H1 (cell line): ENCODE data around the gene PPARA. TPM values are rescaled to one million over a fixed set of nuclear protein-coding genes. Genes with fewer than 3 reads are reported as not detected.

ENCODE experiments used
- CTCF ChIA-PET: fragments of 300-600 bp; sonication (Branson Sonifier 250); formaldehyde crosslinking; loops from one replicate; lab custom pipeline; 2021; ENCODE audit not compliant: partially characterized antibody; lab: Charles Lee
- POLR2A ChIA-PET: fragments of 300-600 bp; sonication (Branson Sonifier 250); formaldehyde crosslinking; loops from one replicate; lab custom pipeline; 2021; ENCODE audit warnings: inconsistent platforms; ENCODE audit not compliant: partially characterized antibody; lab: Charles Lee
- DNase-seq, 2 experiments: peaks; one replicate each; pipeline versions ENCODE4 v3.0.0 to v3.0.0-alpha.2; 2010 to 2022; ENCODE audit warnings: low spot score in 2 of 2, low read depth in 1 of 2, mixed read lengths in 1 of 2
- FAIRE-seq: peaks from 2 replicates; lab custom pipeline; 2011; peaks lifted over from hg19 to GRCh38; lab: Jason Lieb, UNC
- H2AFZ ChIP-seq: 2 replicates; pipeline ENCODE4 v1.8.1; 2012; ENCODE audit warnings: low read length, inconsistent platforms
- H2AK5ac ChIP-seq: 2 replicates; pipeline ENCODE4 v1.6.1; 2013; ENCODE audit warnings: low read depth, low read length
- H2BK120ac ChIP-seq: replicated peaks from 2 replicates; pipeline ENCODE3; 2013; ENCODE audit warnings: low read depth, low read length, inconsistent platforms
- H2BK12ac ChIP-seq: 2 replicates; pipeline ENCODE4 v1.6.1; 2013; ENCODE audit warnings: low read depth, low read length
- H2BK15ac ChIP-seq: 2 replicates; pipeline ENCODE4 v1.6.1; 2013; ENCODE audit warnings: low read length
- H2BK20ac ChIP-seq: 2 replicates; pipeline ENCODE4 v1.6.1; 2013; ENCODE audit warnings: low read length
- H2BK5ac ChIP-seq: 2 replicates; pipeline ENCODE4 v1.6.1; 2013; ENCODE audit warnings: low read depth, low read length
- H3K14ac ChIP-seq: 2 replicates; pipeline ENCODE4 v1.6.1; 2013; ENCODE audit warnings: inconsistent platforms; ENCODE audit not compliant: insufficient read length
- H3K18ac ChIP-seq: 2 replicates; pipeline ENCODE4 v1.6.1; 2013; ENCODE audit warnings: low read length; ENCODE audit errors: extremely low read depth
- H3K23ac ChIP-seq: 2 replicates; pipeline ENCODE4 v1.6.1; 2013; ENCODE audit warnings: inconsistent platforms; ENCODE audit not compliant: insufficient read length
- H3K23me2 ChIP-seq: 2 replicates; pipeline ENCODE4 v1.6.1; 2013; ENCODE audit warnings: low read depth, low read length
- H3K27ac ChIP-seq: 2 replicates; pipeline ENCODE4 v1.6.1; 2011; ENCODE audit warnings: low read depth, low read length, inconsistent platforms
- H3K27me3 ChIP-seq, 4 experiments: replicated peaks in 1 of 4; 1 replicate in 1 of 4; 2 replicates in 3 of 4; pipeline versions ENCODE4 v1.6.1 to v1.8.1; 2011 to 2013; ENCODE audit warnings: low read length in 3 of 4, mild to moderate bottlenecking in 3 of 4, inconsistent platforms in 2 of 4, mixed read lengths in 2 of 4, moderate library complexity in 1 of 4; ENCODE audit not compliant: control insufficient read depth in 3 of 4, insufficient read depth in 3 of 4; ENCODE audit errors: extremely low read depth in 1 of 4
- H3K36me3 ChIP-seq, 4 experiments: 2 replicates each; pipeline versions ENCODE4 v1.6.1 to v1.8.1; 2011 to 2013; ENCODE audit warnings: mild to moderate bottlenecking in 4 of 4, low read length in 3 of 4, moderate library complexity in 2 of 4, control low read depth in 1 of 4, inconsistent platforms in 1 of 4; ENCODE audit not compliant: insufficient read depth in 4 of 4, control insufficient read depth in 2 of 4
- H3K4ac ChIP-seq: replicated peaks from 2 replicates; pipeline ENCODE3; 2013; ENCODE audit warnings: low read length, low read depth, mixed read lengths, inconsistent platforms; ENCODE audit not compliant: insufficient read length
- H3K4me1 ChIP-seq, 4 experiments: replicated peaks in 1 of 4; 1 replicate in 1 of 4; 2 replicates in 3 of 4; pipeline versions ENCODE4 v1.6.1 to v1.8.1; 2011 to 2013; ENCODE audit warnings: low read length in 3 of 4, inconsistent platforms in 2 of 4, mixed read lengths in 1 of 4; ENCODE audit not compliant: insufficient read depth in 4 of 4, control insufficient read depth in 3 of 4
- H3K4me2 ChIP-seq, 2 experiments: 2 replicates each; pipeline versions ENCODE4 v1.6.1 to v1.8.1; 2011 to 2013; ENCODE audit warnings: low read depth in 2 of 2, low read length in 2 of 2, control low read depth in 1 of 2, inconsistent platforms in 1 of 2, mild to moderate bottlenecking in 1 of 2; ENCODE audit not compliant: insufficient read depth in 1 of 2
- H3K4me3 ChIP-seq, 4 experiments: fragments of 200-600, 300-600 bp in 1 of 4; sonication (generic), shearing (Covaris generic), sonication (Bioruptor Twin) in 1 of 4; 2 replicates each; pipeline versions ENCODE4 v1.5.1 to v1.8.1; 2011 to 2016; ENCODE audit warnings: low read length in 4 of 4, low read depth in 3 of 4, control low read depth in 2 of 4, inconsistent platforms in 2 of 4, mild to moderate bottlenecking in 2 of 4, mixed read lengths in 1 of 4, moderate library complexity in 1 of 4; ENCODE audit not compliant: insufficient read depth in 2 of 4; ENCODE audit errors: extremely low read depth in 1 of 4
- H3K56ac ChIP-seq: replicated peaks from 2 replicates; pipeline ENCODE3; 2013; ENCODE audit warnings: low read depth, mild to moderate bottlenecking, mixed read lengths, low read length, inconsistent platforms; ENCODE audit not compliant: insufficient read length
- H3K79me1 ChIP-seq: 2 replicates; pipeline ENCODE4 v1.6.1; 2013; ENCODE audit warnings: low read depth, low read length, control low read depth
- H3K79me2 ChIP-seq, 2 experiments: 2 replicates each; pipeline versions ENCODE4 v1.6.1 to v1.8.1; 2012 to 2013; ENCODE audit warnings: low read length in 2 of 2, mild to moderate bottlenecking in 2 of 2, inconsistent platforms in 1 of 2; ENCODE audit not compliant: insufficient read depth in 2 of 2, control insufficient read depth in 1 of 2
- H3K9ac ChIP-seq, 4 experiments: replicated peaks in 1 of 4; 1 replicate in 1 of 4; 2 replicates in 3 of 4; pipeline versions ENCODE4 v1.6.1 to v1.8.1; 2011 to 2013; ENCODE audit warnings: low read depth in 3 of 4, low read length in 3 of 4, control low read depth in 2 of 4, mild to moderate bottlenecking in 2 of 4, moderate library complexity in 2 of 4, inconsistent platforms in 1 of 4; ENCODE audit errors: extremely low read depth in 1 of 4
- H3K9me3 ChIP-seq, 2 experiments: 2 replicates each; pipeline versions ENCODE4 v1.6.1 to v1.8.1; 2012 to 2013; ENCODE audit warnings: mild to moderate bottlenecking in 2 of 2, moderate library complexity in 2 of 2, control low read depth in 1 of 2, inconsistent platforms in 1 of 2, low read depth in 1 of 2, low read length in 1 of 2, mixed read lengths in 1 of 2; ENCODE audit not compliant: insufficient read depth in 2 of 2
- H4K20me1 ChIP-seq, 2 experiments: replicated peaks in 1 of 2; 2 replicates each; pipeline versions ENCODE3 to v1.8.1; 2011 to 2013; ENCODE audit warnings: inconsistent platforms in 2 of 2, low read length in 2 of 2, mild to moderate bottlenecking in 1 of 2; ENCODE audit not compliant: insufficient read depth in 2 of 2, control insufficient read depth in 1 of 2
- H4K5ac ChIP-seq: 2 replicates; pipeline ENCODE4 v1.6.1; 2013; ENCODE audit warnings: low read length, low read depth, mixed read lengths, inconsistent platforms; ENCODE audit not compliant: insufficient read length
- H4K8ac ChIP-seq: 2 replicates; pipeline ENCODE4 v1.8.0; 2013; ENCODE audit warnings: mild to moderate bottlenecking, moderate library complexity, low read length, inconsistent platforms; ENCODE audit not compliant: insufficient read depth; ENCODE audit errors: extremely low read depth
- H4K91ac ChIP-seq: replicated peaks from 2 replicates; pipeline ENCODE3; 2013; ENCODE audit warnings: low read length, mixed read lengths, inconsistent platforms; ENCODE audit not compliant: insufficient read length
- ATF2 ChIP-seq: IDR thresholded peaks from 2 replicates; pipeline ENCODE4 v1.6.1; 2012; ENCODE audit warnings: low read length, inconsistent platforms
- BRCA1 ChIP-seq: IDR thresholded peaks from 2 replicates; pipeline ENCODE4 v1.6.1; 2012; ENCODE audit warnings: low read depth, low read length, improper control_type of control experiment
- CTBP2 ChIP-seq: IDR thresholded peaks from 2 replicates; pipeline ENCODE4 v1.7.0; 2011; ENCODE audit warnings: borderline replicate concordance, mild to moderate bottlenecking, moderate library complexity, mixed read lengths, low read length; ENCODE audit not compliant: insufficient read depth, insufficient read length
- FOSL1 ChIP-seq: IDR thresholded peaks from 2 replicates; pipeline ENCODE4 v1.6.1; 2011; ENCODE audit warnings: mild to moderate bottlenecking, low read depth, low read length, moderate library complexity; ENCODE audit not compliant: insufficient read depth
- JUN ChIP-seq: IDR thresholded peaks from 2 replicates; pipeline ENCODE4 v1.6.1; 2011; ENCODE audit warnings: low read depth, mild to moderate bottlenecking, improper control_type of control experiment, low read length
- KDM4A ChIP-seq: IDR thresholded peaks from one replicate; pipeline ENCODE4 v1.7.1; 2012; ENCODE audit warnings: low read depth, mild to moderate bottlenecking, moderate library complexity, low read length, inconsistent platforms; ENCODE audit not compliant: severe bottlenecking
- MAX ChIP-seq: IDR thresholded peaks from 2 replicates; pipeline ENCODE4 v1.6.1; 2012; ENCODE audit warnings: inconsistent platforms
- RFX5 ChIP-seq: IDR thresholded peaks from 2 replicates; pipeline ENCODE4 v1.6.1; 2011; ENCODE audit warnings: low read depth, low read length, improper control_type of control experiment, borderline replicate concordance
- SIN3A ChIP-seq, 2 experiments: IDR thresholded peaks in 1 of 2; conservative IDR thresholded peaks in 1 of 2; 2 replicates each; pipeline ENCODE4 v1.6.1; 2011 to 2012; ENCODE audit warnings: low read length in 2 of 2, improper control_type of control experiment in 1 of 2, low read depth in 1 of 2, mild to moderate bottlenecking in 1 of 2
- SIRT6 ChIP-seq: IDR thresholded peaks from one replicate; pipeline ENCODE4 v1.7.1; 2012; ENCODE audit warnings: low read length, inconsistent platforms
- WGBS, 2 experiments: shearing (Covaris generic) in 1 of 2; methylation state at CpG; one replicate each; pipeline versions ENCODE4 v1.1.6 to v1.1.7; 2013 to 2015; ENCODE audit warnings: low lambda C conversion rate in 2 of 2, mixed read lengths in 2 of 2, inconsistent platforms in 1 of 2, low coverage in 1 of 2, missing lambda C conversion rate in 1 of 2; ENCODE audit not compliant: insufficient replicate concordance in 2 of 2, insufficient coverage in 1 of 2, insufficient read length in 1 of 2; ENCODE audit errors: extremely low coverage in 1 of 2, missing lambda C conversion rate in 1 of 2; 5-methylcytosine and 5-hydroxymethylcytosine counted together
- polyA plus RNA-seq, 7 experiments: library from polyadenylated mRNA; depleted of rRNA in 3 of 7; stranded (reverse) in 5 of 7; unstranded in 2 of 7; fragments of >200 nt in 5 of 7; fragments of 200-250 nt in 2 of 7; gene quantifications; 1 replicate in 5 of 7; 2 replicates in 1 of 7; 4 replicates in 1 of 7; pipeline versions ENCODE4 v1.2.1 to v1.2.3, GENCODE V29; 2011 to 2013; ENCODE audit warnings: missing spikeins in 2 of 7, mixed read lengths in 2 of 7
- total RNA-seq: library from RNA; stranded (reverse); fragmentation: NEBNext Ultra II Directional; extraction: Animal tissue kit (Norgen Biotek cat#: 25700); gene quantifications from 2 replicates; pipeline ENCODE4 v1.2.1, GENCODE V29; 2021

The PPARA gene
- total and polyA plus RNA-seq, 2 of the 8 experiments (the other 6 are each of a cell fraction or from before 2014, with no cell fraction given), result 3.1 to 8.2 TPM

- H2BK120ac ChIP-seq, result no peak overlapping the region
- WGBS, 2 experiments, result 92% methylated on average over 17 of the region's 17 CpGs; no CpG with 5 or more reads in 1 of the 2 experiments
- H2BK15ac ChIP-seq, result no peak overlapping the region
- no peaks in the 10 kb centered on the region for H3K9me3 ChIP-seq
- H3K27me3 ChIP-seq, result peaks cover 0 to 2% (median 0%) of the 10 kb centered on the region in 4 experiments; a peak in 1 of 7 replicates
- H3K79me2 ChIP-seq, result no peaks in the 10 kb centered on the region
- H3K14ac ChIP-seq, result no peak overlapping the region
- H3K9ac ChIP-seq, result no peak overlapping the region
- H3K56ac ChIP-seq, result no peak overlapping the region
- DNase-seq, result no peak
- H2AK5ac ChIP-seq, result no peak overlapping the region
- H3K27ac ChIP-seq, result no peak overlapping the region
- ChIA-PET CTCF (no interaction called here), POLR2A (interaction anchor here (1.2 to 1.3 kb wide), 2 partner anchors 11 to 14 kb away, joined by 3 read pairs; no protein-coding TSS in a partner anchor)
- FAIRE-seq, result no peak
- no peak overlapping the region for H3K18ac ChIP-seq
- no peaks in the 10 kb centered on the region for H3K23me2 ChIP-seq
- no peak overlapping the region for H3K4me3 ChIP-seq
- H4K91ac ChIP-seq, result no peak overlapping the region
- no peaks in the 10 kb centered on the region for H3K4me1 ChIP-seq
- H3K4me2 ChIP-seq, result no peak overlapping the region
- H2BK20ac ChIP-seq, result no peak overlapping the region
- H3K79me1 ChIP-seq, result no peaks in the 10 kb centered on the region
- peaks cover 1 to 3% of the 10 kb centered on the region in 2 experiments for H4K20me1 ChIP-seq
- H2AFZ ChIP-seq, result no peak overlapping the region
- H2BK5ac ChIP-seq, result no peak overlapping the region
- no peak overlapping the region for H4K5ac ChIP-seq
- no peak overlapping the region for H3K4ac ChIP-seq
- no peaks in the 10 kb centered on the region for H3K36me3 ChIP-seq
- H2BK12ac ChIP-seq, result no peak overlapping the region
- no peak overlapping the region for H4K8ac ChIP-seq
- no peak overlapping the region for H3K23ac ChIP-seq
- TF ChIP-seq KDM4A, result no peak
- TF ChIP-seq BRCA1, result no peak
- TF ChIP-seq JUN, result no peak
- TF ChIP-seq SIRT6, result no peak
- TF ChIP-seq ATF2, result no peak
- TF ChIP-seq SIN3A (conservative IDR thresholded peaks at IDR 0.05 in 1 of 2, IDR thresholded peaks at IDR 0.05 in 1 of 2; ENCODE audit: low read depth in 1 of 2, low read length in 2 of 2), result no peak
- no peak for TF ChIP-seq RFX5
- no peak for TF ChIP-seq MAX
- no peak for TF ChIP-seq FOSL1
- TF ChIP-seq CTBP2, result no peak
These were observed 12.6 kb downstream of the PPARA start for GRCh38 chr22:46162771-46163556.
